PFSK-1 (cell line): ENCODE measurements around the gene ADAM12.

Experiments
- POLR2AphosphoS5 ChIP-seq: IDR thresholded peaks from 2 replicates; pipeline ENCODE4 v1.6.1; 2012; ENCODE audit warnings: low read depth, mild to moderate bottlenecking, control low read depth, low read length, moderate library complexity
- SIN3A ChIP-seq: IDR thresholded peaks from 2 replicates; pipeline ENCODE4 v1.6.1; 2012; ENCODE audit warnings: mild to moderate bottlenecking, low read length, moderate library complexity, borderline replicate concordance; ENCODE audit not compliant: insufficient read depth

DNA sequence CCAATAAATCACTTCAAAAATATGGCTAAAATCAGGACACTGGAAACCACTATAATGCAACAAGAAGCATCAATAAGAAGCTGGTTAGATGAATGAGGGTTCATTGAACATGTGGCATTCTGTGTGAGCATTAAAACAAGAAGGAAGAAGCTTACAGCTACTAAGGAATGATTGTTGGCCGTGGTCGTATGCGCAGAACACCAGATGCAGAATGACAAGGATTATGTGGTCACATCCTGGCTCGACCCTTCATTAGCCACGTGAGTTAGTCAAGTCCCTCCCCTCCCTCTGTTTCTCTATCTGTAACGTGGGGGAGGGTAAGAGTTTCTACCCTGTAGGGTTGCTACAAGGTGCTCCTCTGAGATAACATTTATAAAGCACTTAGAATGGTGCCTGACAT, 174.3 kb downstream of the ADAM12 start:
- TF ChIP-seq SIN3A (no peak), POLR2AphosphoS5 (no peak)
